NCI-H748 (cell line): ENCODE measurements around the gene TSSK6.

ENCODE experiments used
- DNase-seq: peaks from one replicate; lab custom pipeline; 2025; ENCODE audit not compliant: unreplicated experiment; lab: John Stamatoyannopoulos, UW

Gene TSSK6

DNA sequence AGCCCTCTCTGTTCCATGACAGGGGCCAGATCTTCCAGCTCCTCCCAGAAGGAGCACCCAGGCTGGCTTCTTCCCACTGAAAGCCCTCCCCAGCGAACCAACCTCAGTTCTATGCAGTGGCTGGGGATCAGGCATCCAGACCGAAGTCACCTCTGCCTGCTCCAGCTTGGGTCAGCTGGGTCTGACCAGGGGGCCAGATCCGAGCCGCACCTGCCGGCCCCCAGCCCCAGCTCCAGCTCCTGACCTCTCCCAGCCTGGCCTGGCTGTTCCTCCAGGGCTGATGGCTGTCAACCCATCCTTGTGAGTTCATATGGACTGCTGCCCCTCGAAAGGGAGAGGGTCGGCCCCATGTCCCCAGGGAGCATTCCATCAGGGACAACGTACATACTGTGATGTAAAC lies 8.0 kb downstream of the TSSK6 start:
- no peak for DNase-seq

DNA sequence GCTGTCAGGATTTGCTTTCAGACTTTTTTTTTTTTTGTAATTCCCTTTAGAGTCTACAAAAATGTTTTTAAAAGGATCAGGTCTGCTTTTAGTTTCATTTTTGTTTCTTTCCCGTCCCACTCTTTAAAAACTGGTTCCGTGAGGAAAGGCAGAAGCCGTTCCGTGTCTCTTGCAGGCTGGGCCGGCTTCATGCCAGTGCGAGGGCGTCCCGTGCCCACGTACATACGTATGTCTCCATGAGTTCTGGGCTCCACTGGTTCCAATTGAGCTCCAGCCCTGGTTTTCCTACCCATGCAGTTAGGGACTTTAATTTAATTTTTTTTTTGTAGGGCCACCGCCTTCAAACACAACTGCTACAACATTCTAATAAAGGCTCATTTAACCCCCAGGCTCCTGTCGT lies 8.8 kb downstream of the TSSK6 start:
- DNase-seq, result no peak

DNA sequence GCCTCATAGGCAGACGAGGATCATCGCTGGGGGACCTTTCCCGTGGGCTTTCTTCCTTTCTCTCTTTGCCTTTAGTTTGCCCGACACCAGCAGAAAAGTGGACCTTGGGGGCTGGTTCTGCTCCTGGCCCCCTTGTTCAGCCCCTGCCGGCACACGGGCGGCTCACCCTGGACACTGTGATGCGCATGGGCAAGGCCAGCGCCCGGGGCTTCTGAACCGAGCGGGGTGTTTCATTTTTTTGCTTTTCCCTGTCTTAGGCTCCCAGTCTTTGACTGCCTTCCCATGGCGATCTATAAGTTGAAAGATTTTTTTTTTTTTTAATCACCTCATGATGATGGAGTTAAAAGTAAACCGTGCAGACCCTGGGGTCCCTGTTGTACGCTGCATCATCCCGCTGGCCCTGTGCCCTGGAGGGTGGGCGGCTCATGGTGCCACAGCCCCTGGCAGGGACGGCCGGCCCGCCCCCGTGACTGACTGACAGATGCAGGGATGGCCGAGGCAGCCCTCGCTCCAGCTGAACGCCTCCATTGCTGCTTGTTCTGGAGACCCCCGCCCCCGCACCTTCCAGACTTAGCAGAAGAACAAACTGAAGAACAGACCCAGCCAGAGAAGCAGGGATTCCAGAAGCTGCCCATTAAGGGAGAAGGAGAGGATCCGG lies 9.6 kb downstream of the TSSK6 start:
- no peak for DNase-seq

DNA sequence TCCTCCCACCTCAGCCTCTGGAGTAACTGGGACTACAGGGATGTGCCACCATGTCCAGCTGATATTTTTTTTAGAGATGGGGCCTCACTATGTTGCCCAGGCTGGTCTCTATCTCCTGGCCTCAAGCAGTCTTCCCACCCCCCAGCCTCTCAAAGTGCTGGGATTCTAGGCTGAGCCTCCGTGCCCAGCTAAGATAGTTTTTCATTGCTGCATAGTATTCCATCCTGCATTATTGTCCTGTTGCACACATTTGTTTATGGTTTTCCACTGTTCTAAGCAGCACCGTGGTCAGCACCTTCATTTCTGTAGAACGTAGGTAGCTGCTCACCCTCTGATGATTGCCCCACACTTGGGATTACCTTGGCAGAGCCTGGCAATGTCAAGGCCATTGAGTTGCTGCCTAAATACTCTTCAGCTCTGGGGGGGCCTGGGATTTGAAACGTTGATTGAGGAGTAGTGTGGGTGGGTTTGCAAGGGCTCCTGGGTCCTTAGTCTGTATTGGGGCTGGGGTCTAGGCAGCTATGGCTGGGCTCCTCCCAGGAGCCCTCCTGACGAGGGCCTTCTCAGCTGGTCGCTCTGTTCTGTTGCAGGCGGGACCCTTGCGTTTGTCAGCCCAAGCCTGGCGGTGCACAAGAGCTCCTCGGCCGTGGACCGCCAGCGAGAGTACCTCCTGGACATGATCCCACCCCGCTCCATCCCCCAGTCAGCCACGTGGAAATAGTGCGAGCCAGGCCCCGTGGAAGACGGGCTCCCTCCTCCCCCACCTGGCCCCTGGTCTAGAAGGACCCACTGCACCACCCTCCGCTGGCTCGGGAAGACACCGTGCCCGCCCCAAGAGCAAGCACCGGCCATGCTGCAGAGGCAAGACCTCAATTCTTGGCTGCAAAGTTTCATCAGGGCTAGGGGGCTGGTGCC lies 10.3 kb downstream of the TSSK6 start:
- DNase-seq, result no peak

DNA sequence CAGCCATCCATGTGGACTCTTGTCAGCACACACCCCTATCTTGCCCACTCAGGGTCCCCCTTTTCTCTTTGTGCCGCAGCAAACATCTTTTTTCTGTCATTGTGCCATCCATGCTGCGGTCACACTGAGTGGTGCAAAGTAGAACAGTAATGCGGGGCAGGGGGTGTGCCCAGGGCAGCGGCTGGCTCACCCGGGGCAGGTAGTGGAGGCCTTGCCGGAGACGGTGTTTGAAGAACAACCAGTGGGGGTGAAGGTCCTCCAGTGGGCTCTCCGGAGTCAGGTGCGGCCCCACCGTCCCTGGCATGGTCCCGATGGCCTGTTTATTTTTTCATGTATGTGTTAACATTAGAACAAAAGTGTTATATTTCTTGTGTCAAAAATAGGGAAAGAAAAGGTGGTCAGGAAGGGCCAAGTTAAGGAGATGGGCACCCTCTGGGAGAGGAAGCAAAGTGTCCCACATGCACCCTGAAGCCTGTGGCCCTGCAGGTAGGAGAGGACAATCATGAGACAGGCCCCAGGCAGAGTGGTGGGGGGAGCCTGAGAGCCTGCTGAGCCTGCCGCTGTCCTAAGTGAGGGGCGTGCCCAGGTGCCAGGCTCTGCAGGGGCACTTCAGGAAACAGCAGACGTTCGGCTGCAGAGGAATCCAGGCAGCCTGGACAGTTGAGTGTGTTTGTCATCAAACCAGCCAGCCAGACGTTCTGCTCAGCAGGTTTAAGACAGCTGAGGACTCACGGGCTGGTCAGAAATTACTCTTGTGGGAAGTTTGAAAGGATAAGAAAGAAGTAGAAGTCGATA lies 12.3 kb downstream of the TSSK6 start:
- no peak for DNase-seq

DNA sequence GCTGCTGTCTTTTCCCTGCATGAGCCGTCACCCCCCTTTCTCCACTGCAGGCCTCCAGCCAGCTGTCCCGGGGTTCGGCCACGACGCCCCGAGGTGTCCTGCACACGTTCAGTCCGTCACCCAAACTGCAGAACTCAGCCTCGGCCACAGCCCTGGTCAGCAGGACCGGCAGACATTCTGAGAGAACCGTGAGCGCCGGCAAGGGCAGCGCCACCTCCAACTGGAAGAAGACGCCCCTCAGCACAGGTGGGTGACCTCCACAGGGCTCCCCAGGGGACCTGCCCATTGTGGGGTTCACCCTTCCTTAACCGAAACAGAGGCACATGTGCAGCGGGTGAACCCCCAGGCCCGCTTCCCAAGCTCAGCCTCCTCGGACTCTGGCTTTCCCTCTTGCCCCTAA lies 13.1 kb downstream of the TSSK6 start:
- no peak for DNase-seq

DNA sequence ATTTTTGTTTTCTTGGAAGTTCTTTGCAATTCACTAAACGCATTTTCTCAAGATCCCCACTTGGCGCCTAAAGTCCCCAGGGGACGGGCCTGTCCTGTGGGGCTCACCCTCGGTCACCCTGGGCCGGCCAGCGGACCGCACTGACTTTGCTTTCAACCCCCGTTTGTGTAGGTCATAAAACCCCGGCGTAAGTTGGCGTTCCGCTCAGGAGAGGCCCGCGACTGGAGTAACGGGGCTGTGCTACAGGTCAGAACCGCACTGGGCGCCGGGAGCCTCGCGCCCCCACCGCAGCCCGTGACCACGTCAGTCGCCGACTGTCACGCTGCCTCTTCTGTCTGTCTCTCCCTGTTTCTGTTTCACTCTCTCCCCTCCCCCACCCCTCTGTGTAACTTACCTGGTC lies 13.6 kb downstream of the TSSK6 start:
- no peak for DNase-seq

DNA sequence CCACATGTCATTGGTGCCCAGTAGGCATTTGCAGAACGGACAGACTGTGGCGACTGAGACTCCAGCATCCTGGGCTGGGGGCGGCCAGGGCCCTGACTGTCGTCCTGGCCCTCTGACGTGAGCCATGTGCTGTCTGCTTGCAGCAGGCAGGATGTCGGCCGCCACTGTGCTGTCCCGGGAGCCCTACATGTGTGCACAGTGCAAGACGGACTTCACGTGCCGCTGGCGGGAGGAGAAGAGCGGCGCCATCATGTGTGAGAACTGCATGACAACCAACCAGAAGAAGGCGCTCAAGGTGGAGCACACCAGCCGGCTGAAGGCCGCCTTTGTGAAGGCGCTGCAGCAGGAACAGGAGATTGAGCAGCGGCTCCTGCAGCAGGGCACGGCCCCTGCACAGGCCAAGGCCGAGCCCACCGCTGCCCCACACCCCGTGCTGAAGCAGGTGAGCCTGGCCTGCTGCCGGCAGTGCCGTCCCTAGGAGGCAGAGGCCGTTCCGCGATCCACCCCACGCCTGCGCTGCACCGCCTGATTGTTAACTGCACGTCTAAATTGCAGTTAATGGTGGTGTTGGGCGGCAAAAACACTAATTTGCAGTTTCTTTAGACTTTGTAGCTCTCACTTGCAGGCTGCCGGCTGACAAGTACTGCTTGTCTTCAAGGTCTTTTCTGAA lies 14.2 kb downstream of the TSSK6 start:
- DNase-seq, result no peak

DNA sequence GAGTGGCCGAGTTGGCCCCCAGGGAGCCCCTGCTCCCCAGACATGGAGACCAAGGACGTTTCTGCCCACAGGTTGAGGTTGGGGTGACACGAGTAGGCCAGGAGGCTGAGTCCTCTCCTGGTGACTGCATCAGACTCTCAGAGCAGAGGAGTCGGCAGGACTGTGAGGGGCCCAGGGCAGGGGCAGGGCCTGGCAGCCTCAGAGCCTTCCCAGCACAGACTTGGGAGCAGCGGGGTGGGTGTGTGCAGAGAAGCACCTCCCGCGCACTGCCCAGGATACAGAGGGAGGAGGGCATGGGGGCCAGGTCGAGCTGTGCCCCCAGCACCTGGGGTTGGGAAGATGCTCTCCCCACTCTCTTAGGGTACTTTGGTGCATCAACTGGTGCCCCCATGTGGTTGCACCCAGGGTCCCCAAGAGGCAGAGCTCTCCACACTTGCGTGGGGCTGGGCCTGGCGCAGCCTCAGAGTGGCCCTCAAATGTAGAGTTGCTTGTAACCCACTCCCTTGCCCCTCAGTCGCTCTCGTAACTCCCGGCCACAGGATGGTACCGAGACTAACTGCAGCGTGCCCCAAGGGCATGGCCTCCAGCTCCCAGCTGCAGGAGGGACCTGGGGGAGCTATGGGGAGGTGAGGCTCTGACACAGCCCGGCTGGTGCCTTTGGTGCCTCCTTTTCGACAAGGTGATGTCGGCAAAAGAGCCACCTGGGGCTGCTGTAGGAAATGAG lies 15.9 kb downstream of the TSSK6 start:
- no peak for DNase-seq

DNA sequence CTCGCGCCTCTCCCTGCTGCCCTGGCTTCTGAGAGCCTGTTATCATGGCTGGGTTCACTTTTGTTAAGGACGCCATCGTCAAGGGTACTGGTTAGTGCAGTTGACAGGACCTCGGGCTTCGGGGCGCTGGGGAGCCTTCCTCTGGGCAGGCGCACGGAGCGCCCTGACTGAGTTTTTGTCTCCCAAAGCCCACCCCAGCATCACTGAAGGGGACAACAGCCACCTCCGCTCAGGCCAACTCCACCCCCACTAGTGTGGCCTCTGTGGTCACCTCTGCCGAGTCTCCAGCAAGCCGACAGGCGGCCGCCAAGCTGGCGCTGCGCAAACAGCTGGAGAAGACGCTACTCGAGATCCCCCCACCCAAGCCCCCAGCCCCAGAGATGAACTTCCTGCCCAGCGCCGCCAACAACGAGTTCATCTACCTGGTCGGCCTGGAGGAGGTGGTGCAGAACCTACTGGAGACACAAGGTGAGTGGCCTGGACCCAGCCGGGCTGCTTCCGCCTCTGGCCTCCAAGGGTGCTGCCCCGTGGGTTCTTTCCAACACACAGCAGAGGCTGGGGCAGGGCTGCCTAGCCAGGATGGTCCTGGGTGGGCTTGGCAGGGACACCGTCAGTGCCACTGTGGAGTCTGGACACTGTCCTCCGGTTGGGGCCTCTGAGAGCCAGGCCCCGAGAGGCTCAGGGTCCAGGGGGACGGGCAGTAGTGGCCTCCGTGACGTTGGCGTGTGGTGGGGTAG lies 16.9 kb downstream of the TSSK6 start:
- no peak for DNase-seq

DNA sequence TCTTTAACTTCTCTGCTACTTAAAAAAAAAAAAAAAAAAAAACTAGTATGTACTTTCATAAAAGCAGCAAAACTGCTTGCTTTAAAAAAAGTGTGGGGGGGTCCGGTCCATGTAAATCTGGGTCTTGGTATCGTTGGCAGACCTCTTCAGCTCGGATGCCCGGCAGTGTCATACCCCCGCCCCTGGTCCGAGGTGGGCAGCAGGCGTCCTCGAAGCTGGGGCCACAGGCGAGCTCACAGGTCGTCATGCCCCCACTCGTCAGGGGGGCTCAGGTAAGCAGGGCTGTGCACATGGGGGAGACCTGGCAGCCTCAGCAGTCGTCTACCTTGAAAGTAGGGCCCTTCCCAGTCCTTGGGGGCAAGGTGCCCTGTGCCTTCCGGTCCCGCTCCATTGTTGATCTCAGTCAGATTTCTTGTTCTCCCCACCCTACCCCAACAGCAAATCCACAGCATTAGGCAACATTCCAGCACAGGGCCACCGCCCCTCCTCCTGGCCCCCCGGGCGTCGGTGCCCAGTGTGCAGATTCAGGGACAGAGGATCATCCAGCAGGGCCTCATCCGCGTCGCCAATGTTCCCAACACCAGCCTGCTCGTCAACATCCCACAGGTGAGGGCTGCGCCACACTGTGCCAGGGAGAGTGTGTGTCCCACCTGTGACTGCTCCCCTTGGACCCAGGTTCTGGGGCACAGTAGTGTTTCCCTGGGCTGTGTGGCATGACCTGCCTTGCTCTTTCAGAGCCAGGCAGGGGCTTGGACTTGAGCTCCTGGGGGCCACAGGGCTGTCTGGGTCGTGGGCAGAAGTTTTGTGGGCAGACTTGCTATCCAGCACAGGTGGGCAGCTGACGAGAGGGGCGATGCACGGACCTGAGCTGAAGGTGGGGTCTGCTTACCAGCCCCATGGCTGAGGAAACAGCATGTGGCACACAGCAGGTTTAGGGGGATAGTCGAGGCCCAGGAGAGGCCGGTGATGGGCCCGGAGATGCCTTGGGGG lies 19.4 kb downstream of the TSSK6 start:
- no peak for DNase-seq

DNA sequence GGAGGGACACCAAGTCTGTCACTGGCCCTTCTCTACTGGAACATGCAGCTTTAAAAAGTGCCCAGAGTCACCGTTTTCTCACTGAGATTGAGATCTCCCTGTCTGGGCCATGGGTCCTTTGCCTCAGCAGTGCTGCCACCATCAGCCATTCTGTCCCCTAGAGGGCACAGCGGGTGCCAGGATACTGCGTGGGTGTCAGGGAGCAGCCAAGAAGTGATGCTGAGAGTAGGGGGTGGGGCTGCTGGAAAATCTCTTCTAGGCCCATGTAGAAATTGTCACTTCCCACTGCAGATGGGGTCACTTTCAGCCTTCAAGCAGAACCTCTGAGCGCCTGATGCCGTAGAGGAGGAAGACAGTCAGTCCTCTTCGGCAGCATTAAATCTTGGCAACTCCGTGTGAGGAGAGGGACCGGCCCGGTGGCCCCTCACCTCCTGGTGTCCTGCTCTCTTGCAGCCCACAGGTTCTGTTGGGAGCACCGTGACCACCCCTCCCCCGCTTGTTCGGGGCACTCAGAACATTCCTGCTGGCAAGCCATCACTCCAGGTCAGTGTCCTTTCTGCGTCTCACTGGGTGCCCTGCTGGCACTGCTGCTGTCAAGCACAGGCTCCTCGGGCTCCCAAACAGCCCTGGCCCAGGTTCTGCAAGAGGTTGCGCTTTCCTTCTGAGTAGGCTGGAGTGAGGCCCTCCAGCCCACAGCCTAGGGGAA lies 21.4 kb downstream of the TSSK6 start:
- no peak for DNase-seq

DNA sequence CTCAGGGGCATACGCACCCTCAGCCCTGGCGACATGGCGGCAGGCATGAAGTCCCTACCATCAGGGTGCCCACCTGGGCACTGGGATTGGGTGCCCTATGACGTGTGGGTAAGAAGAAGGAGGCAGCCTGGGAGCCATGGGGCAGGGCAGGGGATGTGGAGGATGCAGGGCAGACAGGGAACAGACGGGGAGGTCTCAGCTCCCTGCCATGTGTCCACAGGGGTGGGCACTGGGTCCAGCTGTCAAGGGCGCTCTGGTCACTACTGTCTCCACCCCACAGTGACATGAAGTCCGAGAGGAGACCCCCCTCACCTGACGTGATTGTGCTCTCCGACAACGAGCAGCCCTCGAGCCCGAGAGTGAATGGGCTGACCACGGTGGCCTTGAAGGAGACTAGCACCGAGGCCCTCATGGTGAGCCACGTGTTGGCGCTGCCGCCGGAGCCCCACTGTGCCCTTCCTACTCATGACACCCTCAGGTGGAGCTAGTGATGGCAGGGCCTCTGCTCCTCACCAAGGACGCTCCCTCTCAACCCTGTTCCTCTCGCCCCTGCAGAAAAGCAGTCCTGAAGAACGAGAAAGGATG lies 23.2 kb downstream of the TSSK6 start:
- no peak for DNase-seq

DNA sequence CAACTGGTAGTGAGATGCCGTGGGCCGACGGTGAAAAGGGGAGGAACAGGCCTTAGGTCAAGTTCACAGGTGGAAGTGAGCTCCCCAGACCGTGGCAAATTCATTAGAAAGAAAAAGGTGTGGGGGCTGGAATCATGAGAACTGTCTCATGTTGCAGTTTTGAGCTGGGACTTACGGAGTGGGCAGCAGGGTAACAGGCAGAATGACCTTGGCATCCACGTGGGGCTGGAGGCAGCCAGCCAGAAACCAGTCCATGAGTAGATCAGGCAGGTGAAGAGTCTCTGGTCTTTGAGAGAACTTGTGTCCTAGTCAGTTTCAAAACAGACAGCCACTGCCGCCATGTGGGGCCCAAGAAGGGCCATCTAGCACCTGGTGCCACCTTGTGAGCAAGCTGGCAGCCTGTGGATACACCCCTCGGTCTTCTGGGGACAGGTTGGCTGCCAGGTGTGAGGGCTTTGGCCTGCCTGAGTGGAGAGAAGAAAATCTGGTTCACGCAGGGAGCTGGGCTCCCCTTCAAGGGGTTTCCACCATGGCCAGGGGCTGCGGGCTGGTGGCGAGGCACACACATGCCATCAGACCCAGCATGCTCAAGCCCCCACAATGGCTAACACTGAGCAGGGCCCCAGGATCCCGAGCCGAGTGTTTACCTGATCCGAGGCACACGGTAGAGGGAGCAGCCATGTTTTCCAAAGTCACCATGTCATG lies 23.9 kb downstream of the TSSK6 start:
- no peak for DNase-seq

DNA sequence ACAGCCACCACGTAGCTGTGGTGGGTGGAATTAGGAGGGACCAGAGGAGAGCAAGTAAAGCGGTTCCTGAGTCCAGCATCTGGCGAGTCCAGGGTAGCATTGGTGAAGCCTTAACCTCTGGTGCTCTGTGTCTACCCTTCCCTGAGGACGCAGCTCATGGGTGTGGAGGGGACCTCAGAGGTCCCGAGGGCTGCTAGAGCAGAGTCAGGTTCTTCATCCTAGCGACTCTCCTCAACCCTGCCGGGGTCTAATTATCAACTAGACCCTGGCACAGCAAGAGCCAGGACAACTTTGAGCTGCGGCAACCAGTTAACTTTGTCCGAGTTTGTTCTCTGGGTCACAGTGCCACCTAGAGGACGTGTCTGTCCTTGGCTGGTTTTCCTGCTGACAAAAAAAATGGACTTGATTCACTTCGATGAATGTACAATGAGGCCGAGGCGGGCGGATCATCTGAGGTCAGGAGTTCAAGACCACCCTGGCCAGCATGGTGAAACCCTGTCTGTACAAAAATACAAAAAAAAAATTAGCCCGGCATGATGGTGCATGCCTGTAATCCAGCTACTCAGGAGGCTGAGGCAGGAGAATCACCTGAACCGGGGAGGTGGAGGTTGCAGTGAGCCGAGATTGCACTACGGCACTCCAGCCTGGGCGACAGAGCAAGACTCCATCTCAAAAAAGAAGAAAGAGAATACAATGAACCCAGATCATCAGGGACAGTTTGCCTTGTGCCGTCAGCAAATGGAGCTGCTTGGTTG lies 25.0 kb downstream of the TSSK6 start:
- DNase-seq, result peak; percentile 68

DNA sequence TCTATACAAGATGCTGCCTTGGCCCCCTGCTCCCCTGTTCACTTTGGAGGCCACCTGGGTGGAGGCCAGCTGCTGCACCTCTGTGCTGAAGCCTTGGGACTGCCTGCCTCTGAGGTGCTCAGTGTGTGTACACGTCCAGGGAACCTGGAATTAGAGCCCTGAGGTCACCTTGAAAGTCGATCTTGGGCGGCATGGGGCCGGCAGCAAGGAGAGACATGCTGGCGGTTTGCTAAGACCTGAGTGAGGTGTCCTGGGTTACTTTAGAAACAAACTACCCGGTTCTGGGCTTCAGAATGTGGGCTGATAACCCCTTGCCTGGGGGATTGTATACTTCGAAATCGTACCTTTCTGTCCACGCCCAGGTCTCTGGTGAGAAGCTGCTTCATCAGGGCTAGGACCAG lies 25.5 kb downstream of the TSSK6 start:
- no peak for DNase-seq
